ENCODE measurements around the gene ATP4B.

ATP4B gene

GRCh38 chr13:113657851-113658741, at the start of gene ATP4B:
TSS of gene ATP4B (minus strand) at chr13:113658198. CDS start at chr13:113658144, 54 bp downstream.
- no peak for DNase-seq

GRCh38 chr13:113672002-113672651, 14.1 kb upstream of the ATP4B start:
- no peak for DNase-seq

DNA sequence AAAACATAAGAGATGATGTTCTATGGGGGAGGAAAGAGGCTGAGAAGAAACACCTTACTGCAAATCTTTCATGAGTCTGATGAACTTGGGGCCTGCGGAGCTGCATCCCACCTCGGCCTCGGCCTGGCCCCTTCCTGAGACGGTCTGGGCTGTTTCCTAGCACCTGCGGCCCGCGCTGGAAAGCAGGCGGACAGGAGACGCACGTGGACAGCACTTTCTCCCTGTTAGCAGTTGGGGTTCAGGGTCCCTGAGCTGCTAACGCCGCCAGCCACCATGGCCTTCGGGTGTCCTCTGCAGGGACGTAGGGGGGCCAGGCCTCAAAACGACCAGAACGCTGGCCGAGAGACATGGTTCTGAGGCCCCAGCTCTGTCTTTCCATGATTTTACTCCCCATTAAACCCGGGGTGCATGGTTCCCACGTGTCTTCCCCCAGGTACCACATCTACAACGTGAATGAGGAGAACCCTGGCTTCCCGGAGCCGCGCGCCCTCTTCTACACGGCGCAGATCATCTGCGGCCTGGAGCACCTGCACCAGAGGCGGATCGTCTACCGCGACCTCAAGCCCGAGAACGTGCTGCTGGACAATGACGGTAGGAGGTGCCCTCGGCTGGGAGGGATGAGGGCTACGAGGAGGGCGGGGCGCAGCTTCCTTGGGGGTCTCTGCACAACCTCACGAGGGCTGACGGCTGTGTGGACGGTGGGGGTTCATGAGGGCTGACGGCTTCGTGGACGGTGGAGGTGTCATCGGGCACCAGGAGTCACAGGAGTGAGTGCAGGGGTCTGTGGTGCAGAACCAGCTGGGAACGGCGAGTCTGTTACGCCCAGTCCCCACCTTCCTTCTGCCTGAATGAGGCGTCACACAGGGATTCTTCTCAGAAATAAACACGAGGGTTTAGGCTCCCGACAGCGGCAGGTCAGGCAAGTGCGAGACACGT, 13.3 kb upstream of the ATP4B start:
- DNase-seq = no peak

DNA sequence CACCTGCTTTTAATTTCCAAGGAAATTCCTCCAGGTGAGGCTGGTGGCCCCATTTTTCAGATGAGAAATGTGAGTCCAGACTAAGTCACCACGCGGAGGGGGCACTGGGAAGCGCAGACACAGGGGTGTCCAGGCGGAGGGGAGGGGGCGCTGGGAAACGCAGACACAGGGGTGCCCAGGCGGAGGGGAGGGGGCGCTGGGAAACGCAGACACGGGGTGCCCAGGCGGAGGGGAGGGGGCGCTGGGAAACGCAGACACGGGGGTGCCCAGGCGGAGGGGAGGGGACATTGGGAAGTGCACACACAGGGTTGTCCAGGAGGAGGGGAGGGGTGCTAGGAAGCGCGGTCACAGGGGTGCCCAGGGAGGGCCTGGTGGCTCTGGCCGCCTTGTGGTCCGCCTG, 12.5 kb upstream of the ATP4B start:
- DNase-seq = no peak

DNA sequence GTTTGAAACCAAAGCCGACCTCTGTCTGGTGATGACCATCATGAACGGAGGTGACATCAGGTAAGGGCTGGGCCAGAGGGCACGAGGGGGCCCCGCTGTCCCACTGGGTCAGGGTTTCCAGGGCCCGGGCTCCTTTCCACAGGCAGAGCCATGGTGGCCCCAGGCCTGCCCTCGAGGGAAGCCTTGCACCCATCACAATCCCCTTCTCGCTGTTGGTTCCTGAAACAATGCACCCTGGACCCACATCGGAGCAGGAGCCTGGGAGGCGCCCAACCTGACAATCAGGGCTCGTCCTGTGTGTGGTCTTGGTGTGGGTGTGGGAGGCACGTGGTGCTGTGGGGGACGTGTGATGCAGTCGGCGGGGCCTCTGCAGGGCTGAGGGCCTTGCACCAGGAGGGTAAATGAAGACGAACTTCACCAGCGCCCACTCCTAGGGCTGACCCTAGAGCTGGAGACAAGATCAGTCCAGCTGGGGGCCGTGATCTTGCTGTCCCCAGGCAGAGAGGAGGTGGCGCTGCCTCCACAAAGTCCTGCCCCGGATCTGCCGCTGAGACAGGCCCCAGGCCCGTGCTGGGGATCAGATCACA, 11.8 kb upstream of the ATP4B start:
- DNase-seq = no peak

DNA sequence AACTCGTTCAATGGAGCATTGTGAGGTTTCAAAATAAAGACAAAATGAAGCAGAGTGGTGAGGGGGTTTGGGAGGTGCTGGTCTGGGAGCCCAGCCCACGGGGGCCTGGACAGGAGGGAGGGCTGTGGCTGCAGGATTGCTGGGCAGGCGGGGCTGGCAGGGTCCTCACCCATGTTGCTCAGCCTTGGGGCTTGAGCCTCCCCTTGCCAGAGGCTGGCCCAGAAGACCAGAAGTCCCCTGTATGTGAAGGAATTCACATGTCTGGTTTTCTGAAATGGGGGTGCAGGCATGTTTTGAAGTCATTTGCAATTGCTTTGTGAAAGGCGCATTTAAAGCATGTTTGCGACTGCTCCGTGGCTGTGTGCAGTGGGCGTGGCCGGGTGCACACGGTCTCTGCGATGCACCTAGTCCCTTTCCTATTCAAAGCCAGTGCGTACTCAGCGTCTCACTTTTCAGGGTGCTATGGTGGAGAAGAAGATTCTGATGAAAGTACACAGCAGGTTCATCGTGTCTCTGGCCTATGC, 11.3 kb upstream of the ATP4B start:
- DNase-seq = no peak

- no peak for DNase-seq
These were observed 10.5 kb upstream of the ATP4B start for GRCh38 chr13:113668491-113668971.

DNA sequence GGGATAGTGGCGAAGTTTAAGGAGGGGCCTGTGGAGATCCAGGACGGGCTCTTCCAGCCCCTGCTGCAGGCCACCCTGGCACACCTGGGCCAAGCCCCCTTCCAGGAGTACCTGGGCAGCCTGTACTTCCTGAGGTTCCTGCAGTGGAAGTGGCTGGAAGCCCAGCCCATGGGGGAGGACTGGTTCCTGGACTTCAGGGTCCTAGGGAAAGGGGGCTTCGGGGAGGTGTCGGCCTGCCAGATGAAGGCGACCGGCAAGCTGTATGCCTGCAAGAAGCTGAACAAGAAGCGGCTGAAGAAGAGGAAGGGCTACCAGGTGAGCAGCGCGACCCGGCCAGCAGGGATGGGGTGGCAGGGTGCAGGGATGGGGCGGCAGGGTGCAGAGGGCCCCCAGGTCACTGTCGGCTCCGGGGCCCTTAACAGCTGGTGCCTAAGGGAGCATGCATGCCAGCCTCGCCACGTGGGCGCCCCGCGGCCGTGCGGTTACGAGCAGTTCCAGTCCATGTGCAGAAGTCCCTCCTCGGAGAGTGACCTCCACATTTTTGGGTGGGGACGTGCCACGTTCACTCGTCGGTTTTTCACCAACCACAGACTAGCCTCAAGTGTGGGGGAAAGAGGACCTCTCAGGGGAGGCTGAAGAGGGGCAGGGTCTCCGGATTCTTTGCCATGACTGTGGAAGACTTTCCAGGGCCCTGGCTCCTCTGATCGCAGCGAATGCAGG, 9.9 kb upstream of the ATP4B start:
- no peak for DNase-seq

DNA sequence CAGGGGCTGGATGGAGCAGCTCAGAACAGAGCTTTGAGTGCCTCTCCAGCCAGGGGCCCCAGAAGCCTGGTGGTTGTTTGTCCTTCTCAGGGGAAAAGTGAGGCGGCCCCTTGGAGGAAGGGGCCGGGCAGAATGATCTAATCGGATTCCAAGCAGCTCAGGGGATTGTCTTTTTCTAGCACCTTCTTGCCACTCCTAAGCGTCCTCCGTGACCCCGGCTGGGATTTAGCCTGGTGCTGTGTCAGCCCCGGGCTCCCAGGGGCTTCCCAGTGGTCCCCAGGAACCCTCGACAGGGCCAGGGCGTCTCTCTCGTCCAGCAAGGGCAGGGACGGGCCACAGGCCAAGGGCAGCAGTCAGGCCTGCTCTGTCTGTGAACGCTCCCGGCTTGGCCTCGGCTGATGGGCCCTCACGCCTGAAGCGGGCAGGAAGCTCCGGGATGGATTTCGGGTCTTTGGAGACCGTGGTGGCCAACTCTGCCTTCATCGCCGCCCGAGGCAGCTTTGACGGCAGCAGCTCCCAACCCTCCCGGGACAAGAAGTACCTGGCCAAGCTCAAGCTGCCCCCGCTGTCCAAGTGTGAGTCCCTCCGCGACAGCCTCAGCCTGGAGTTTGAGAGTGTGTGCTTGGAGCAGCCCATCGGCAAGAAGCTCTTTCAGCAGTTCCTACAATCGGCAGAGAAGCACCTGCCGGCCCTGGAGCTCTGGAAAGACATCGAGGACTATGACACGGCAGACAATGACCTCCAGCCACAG, 9.1 kb upstream of the ATP4B start, which contains the start of gene GRK1:
Gene GRK1, plus strand, starts transcription at position 269 of the 751 bp plus-strand sequence. Its CDS starts 168 bp downstream, at position 437.
- no peak for DNase-seq

GRCh38 chr13:113666329-113666670, 8.3 kb upstream of the ATP4B start:
- no peak for DNase-seq

DNA sequence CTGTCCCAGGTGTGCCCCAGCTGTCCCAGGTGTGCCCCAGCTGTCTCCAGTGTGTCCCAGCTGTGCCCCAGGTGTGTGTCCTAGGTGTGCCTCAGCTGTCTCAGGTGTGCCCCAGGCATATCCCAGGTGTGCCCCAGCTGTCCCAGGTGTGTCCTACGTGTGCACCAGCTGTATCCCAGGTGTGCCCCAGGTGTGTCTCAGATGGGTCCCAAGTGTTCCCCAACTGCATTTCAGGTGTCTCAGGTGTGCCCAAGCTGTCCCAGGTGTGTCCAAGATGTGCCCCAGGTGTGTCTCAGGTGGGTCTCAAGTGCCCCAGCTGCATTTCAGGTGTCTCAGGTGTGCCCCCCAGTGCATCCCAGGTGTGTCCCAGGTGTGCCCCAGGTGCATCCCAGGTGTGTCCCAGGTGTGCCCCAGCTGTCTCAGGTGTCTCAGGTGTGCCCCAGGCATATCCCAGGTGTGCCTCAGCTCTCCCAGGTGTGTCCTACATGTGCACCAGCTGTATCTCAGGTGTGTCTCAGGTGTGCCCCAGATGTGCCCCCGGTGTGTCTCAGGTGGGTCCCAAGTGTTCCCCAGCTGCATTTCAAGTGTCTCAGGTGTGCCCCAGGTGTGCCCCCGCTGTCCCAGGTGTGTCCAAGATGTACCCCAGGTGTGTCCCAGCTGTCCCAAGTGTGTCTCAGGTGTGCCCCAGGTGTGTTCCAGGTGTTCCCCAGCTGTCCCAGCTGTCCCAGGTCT, 7.8 kb upstream of the ATP4B start:
- no peak for DNase-seq

DNA sequence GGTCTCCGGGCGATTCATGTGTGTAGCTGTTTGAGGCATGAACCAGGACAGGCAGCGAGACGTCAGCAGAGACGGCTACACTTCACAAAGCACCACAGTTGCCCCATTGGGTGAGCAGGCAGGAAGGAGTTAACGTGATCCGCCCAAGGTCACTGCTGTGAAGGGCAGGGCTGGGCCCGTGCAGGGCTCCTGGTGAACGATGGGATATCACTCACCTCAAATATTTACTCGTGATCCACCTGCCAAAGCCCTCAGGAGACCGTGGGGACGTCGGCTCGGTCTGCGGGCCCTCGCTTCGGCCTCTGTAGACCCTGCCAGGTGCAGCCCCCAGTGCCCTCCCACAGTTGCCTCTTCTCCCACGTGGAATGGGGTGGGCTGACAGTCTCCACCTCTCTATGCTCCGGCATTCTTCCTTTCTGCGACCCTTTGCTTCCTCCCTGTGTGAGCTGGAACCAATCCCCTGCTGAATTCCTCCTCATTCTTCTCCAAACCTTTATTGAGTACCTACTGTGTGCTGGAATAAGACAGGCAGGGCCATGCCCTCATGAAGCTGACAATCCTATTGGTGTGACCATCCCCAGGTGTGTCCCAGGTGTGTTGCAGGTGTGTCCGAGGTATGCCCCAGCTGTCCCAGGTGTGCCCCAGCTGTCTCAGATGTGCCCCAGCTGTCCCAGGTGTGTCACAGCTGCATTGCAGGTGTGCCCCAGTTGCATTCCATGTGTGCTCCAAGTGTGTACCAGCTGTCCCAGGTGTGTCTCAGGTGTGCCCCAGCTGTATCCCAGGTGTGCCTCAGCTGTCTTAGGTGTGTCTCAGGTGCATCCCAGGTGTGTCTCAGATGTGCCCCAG, 7.0 kb upstream of the ATP4B start:
- DNase-seq = no peak

DNA sequence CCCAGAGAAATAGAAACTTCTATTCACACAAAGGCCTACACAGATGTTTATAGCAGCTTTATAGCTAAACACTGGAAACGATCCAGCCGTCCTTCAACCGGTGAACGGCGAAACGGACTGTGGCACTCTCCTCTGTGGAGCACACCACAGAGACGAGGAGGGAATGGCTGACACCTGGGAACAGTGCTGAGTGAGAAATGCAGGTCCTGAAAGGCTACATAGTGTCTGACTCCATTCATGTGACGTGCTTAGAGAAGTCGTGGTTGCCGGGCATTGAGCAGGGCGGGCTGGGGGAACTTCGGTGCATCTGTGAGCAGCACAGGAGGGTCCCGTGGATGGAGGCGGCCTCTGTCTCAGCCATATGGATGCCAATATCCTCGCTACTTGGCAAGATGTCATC, 5.9 kb upstream of the ATP4B start:
- DNase-seq = no peak

- DNase-seq = no peak
These were observed 3.5 kb upstream of the ATP4B start for GRCh38 chr13:113661509-113661908.

DNA sequence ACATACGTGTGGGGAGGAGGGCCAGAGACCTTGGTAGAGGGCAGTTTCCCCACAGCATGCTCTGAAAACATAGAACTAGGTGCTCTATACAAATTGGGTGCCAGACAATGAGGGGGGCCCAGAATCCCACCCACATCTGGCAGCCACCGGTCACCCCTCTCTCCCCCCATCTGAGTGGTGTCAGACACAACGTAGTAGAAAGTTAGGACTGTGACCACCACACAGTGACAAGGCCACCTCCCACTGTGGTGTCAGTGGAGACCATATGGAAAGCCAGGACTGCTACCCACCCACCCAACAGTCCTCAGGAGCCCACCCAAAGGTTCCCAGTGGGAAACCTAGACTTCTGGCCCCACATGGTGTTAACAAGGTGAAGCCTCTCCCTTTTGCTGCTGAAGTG, 2.1 kb upstream of the ATP4B start:
- no peak for DNase-seq

DNA sequence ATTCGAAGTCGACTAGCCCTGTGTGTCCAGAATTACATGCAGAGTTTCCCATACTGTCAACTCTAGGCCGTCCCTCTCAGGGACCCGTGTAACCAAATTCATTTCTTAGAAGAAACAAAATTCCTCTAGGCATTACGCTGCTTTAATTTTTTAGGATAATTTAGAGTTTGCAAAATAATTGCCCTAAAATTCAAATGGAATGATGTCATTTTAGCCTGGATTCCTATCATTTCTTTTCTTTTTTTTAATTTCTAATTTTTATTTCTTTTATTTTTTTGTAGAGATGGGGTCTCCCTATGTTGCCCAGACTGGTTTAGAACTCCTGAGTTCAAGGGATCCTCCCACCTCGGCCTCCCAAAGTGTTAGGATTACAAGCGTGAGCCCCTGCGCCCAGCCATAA, 1.3 kb upstream of the ATP4B start:
- no peak for DNase-seq

DNA sequence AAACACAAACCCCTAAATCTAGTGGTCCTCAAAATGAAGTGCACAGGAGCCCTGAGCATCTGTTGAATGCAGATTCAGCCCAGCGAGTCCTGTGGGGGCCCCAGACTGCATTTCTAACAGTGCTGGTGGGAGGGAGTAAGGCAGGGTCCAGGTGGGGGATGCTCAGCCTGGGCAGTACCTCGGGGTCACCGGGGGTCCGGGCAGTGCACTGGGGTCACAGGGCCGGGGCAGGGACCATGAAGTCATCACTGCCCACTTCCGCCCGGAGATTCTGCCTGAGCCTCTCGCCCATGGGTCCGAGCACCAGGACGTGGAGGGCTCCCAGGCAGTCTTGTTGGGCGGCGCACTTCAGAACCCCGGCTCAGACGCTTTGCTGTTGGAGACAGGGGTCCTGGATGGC, 838 bp upstream of the ATP4B start:
- no peak for DNase-seq

GRCh38 chr13:113656831-113657671, 947 bp downstream of the ATP4B start:
- DNase-seq = no peak

Measured in CD4-positive, alpha-beta T cell treated with Interferon gamma for 1 hour (primary cell).